ENCODE results near the gene CLPSL1.

The CLPSL1 gene

GRCh38 chr6:35736982-35737412 is 43.8 kb upstream of the CLPSL1 start, which contains the start of gene ARMC12:
ARMC12 (plus strand) TSS chr6:35737032; CDS start chr6:35737109, 77 bp downstream.
- no peak for DNase-seq (ENCODE audit: low spot score)
- TF ChIP-seq CTCF (IDR thresholded peaks at IDR 0.05; ENCODE audit: extremely low read depth, insufficient read depth, missing control alignments): no peak
- in situ Hi-C loops (cut with MboI; ENCODE audit: low pct_unique_long_range_greater_than_20kb, low sequenced_read_pairs, unreplicated experiment): loop anchor here (5.0 kb wide), 1 partner anchor 155 kb away; no protein-coding TSS in a partner anchor

- TF ChIP-seq CTCF (IDR thresholded peaks at IDR 0.05; ENCODE audit: extremely low read depth, insufficient read depth, missing control alignments): peak; percentile 74
- DNase-seq (ENCODE audit: low spot score): peak; percentile 79
- in situ Hi-C loops (cut with MboI; ENCODE audit: low pct_unique_long_range_greater_than_20kb, low sequenced_read_pairs, unreplicated experiment): loop anchor here (5.0 kb wide), 1 partner anchor 155 kb away; no protein-coding TSS in a partner anchor
Measured at GRCh38 chr6:35737413-35738211, 43.2 kb upstream of the CLPSL1 start.

GRCh38 chr6:35739645-35740524 is 40.9 kb upstream of the CLPSL1 start:
- no peak for TF ChIP-seq CTCF (IDR thresholded peaks at IDR 0.05; ENCODE audit: extremely low read depth, insufficient read depth, missing control alignments)
- in situ Hi-C loops (cut with MboI; ENCODE audit: low pct_unique_long_range_greater_than_20kb, low sequenced_read_pairs, unreplicated experiment): loop anchor here (5.0 kb wide), 1 partner anchor 158 kb away; no protein-coding TSS in a partner anchor
- no peak for DNase-seq (ENCODE audit: low spot score)

- DNase-seq (ENCODE audit: low spot score): no peak
- in situ Hi-C loops (cut with MboI; ENCODE audit: low pct_unique_long_range_greater_than_20kb, low sequenced_read_pairs, unreplicated experiment): no loop called here
- TF ChIP-seq CTCF (IDR thresholded peaks at IDR 0.05; ENCODE audit: extremely low read depth, insufficient read depth, missing control alignments): no peak
Measured at GRCh38 chr6:35742842-35743241, 38.0 kb upstream of the CLPSL1 start.

GRCh38 chr6:35745509-35745908 is 35.3 kb upstream of the CLPSL1 start:
- no peak for DNase-seq (ENCODE audit: low spot score)
- in situ Hi-C loops (cut with MboI; ENCODE audit: low pct_unique_long_range_greater_than_20kb, low sequenced_read_pairs, unreplicated experiment): no loop called here
- TF ChIP-seq CTCF (IDR thresholded peaks at IDR 0.05; ENCODE audit: extremely low read depth, insufficient read depth, missing control alignments): no peak

GRCh38 chr6:35746516-35746915 is 34.3 kb upstream of the CLPSL1 start:
- in situ Hi-C loops (cut with MboI; ENCODE audit: low pct_unique_long_range_greater_than_20kb, low sequenced_read_pairs, unreplicated experiment): no loop called here
- TF ChIP-seq CTCF (IDR thresholded peaks at IDR 0.05; ENCODE audit: extremely low read depth, insufficient read depth, missing control alignments): no peak

More at GRCh38 chr6:35746516-35746915, 34.3 kb upstream of the CLPSL1 start:
- no peak for DNase-seq (ENCODE audit: low spot score)

Measured in GM13977 (cell line).